NB4 (cell line): ENCODE measurements around the gene FBXL17.

Experiments used
- DNase-seq: peaks from one replicate; pipeline ENCODE4 v3.0.0; 2010; ENCODE audit warnings: low read depth
- H3K4me3 ChIP-seq: one replicate; pipeline ENCODE4 v1.5.1; 2011; ENCODE audit warnings: mild to moderate bottlenecking, low read depth, low read length, moderate library complexity
- MYC ChIP-seq: IDR thresholded peaks from 2 replicates; pipeline ENCODE4 v1.6.1; 2011; ENCODE audit warnings: low read depth, low read length
- POLR2A ChIP-seq: IDR thresholded peaks from 2 replicates; pipeline ENCODE4 v1.6.1; 2011; ENCODE audit warnings: mild to moderate bottlenecking; ENCODE audit not compliant: insufficient read length; ENCODE audit errors: extremely low read depth
- TF ChIP-seq, protein P1 (sequence below): IDR thresholded peaks from one replicate; pipeline ENCODE4 v1.5.1; 2012; ENCODE audit warnings: low read depth, low read length
- TF ChIP-seq, protein P2 (sequence below): IDR thresholded peaks from 2 replicates; pipeline ENCODE4 v1.6.1; 2011; ENCODE audit warnings: low read depth, low read length

FBXL17 gene

DNA sequence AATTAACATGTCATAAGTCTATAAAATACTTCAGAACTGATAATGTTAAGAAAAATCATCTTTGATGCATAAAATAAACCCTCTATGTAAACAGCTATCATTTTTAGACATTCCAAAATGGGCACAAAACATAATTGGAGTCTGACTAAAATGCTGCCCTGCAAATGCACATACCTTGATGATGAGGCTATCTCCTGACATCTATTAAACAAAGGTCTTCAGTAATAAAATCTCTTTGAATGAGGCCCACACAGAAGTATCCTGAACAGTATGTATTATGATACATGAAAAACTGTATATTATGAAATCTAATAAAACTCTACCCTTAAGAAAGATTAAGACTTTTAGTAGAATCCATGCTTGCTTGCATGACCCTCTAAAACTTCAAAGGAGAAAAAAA is 66.1 kb downstream of the FBXL17 start:
- DNase-seq = no peak
- H3K4me3 ChIP-seq = no peak overlapping the region
- TF ChIP-seq MYC = no peak
- TF ChIP-seq, protein P1, sequence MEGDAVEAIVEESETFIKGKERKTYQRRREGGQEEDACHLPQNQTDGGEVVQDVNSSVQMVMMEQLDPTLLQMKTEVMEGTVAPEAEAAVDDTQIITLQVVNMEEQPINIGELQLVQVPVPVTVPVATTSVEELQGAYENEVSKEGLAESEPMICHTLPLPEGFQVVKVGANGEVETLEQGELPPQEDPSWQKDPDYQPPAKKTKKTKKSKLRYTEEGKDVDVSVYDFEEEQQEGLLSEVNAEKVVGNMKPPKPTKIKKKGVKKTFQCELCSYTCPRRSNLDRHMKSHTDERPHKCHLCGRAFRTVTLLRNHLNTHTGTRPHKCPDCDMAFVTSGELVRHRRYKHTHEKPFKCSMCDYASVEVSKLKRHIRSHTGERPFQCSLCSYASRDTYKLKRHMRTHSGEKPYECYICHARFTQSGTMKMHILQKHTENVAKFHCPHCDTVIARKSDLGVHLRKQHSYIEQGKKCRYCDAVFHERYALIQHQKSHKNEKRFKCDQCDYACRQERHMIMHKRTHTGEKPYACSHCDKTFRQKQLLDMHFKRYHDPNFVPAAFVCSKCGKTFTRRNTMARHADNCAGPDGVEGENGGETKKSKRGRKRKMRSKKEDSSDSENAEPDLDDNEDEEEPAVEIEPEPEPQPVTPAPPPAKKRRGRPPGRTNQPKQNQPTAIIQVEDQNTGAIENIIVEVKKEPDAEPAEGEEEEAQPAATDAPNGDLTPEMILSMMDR = no peak
- TF ChIP-seq, protein P2, sequence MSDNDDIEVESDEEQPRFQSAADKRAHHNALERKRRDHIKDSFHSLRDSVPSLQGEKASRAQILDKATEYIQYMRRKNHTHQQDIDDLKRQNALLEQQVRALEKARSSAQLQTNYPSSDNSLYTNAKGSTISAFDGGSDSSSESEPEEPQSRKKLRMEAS = no peak
- no peak for TF ChIP-seq POLR2A

DNA sequence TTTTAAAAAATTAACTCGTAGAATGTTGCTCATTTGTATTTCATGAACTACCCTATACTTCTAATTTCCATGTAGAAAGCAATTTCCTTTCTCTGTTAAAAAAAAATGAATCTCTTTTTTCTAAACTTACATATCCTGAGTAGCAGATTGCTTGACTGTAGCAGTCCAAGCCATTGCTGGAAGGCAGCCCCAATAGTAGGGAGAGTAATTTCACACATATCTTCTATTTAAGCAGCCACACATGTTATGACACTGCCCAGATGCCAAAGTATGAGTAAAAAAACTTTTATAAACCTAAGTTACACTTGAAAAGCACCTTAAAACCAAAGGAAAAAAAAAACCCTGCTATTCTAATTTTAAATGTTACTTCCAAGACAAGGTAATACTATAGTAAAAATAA is 69.6 kb downstream of the FBXL17 start:
- no peak overlapping the region for H3K4me3 ChIP-seq
- DNase-seq = no peak
- TF ChIP-seq, protein P1 = no peak
- no peak for TF ChIP-seq POLR2A
- TF ChIP-seq MYC = no peak
- TF ChIP-seq, protein P2 = no peak

DNA sequence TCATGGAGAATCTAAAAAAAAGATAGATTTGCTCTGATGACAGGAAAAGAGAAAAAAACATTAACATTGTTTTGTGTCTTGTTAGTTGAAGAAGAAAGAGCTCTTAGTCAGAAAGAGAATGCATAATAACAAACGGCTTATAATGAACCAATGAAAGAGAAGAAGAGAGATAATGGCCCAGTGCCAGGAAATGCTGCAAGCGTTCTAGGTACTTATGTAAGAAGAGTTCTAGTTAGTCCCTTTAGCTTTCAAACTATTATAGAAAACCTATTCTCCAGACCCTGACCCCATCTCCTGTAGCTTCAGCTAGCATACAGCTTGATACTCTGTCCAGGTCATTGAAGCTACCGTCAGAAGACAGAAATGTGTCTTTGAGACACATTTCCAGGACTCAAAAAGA is 70.2 kb downstream of the FBXL17 start:
- no peak overlapping the region for H3K4me3 ChIP-seq
- TF ChIP-seq, protein P2 = no peak
- DNase-seq = no peak

DNA sequence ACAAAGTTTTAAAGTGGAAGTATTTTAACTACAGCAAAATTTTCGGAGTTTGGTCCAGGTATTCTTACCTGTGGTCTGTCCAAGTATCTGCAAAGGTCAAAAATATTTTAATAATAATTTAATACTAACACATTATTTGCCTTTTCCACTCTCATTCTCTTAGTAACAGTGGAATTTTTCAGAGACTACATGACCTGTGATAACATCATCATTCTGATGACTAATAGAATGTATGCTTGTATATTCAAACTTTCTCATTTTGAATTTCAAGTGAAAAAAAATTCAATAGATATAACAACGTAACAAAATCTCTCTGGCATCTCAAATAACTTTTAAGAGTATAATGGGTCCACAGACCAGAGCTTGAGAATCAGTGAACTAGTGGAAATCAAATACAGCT is 78.3 kb downstream of the FBXL17 start:
- no peak for DNase-seq
- H3K4me3 ChIP-seq = no peak overlapping the region
- TF ChIP-seq, protein P1 = no peak
- TF ChIP-seq, protein P2 = no peak

DNA sequence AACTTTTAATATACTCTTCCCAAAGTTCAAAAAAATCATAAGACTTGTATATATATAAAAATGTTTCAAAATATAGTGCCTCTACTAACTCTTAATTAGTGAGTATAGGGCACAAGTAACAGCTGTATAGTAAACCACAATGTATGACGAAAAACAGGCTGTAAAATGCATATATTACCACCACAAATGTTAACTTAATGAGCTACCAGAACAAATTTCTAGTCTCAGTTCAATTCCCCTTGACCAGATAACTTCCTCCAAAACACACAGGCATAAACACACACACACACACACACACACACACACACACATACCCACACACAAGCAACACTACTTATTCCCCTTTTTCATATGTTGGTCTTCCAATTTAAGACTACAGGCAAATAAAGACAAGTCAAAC is 78.8 kb downstream of the FBXL17 start:
- peak; percentile 11 for DNase-seq
- H3K4me3 ChIP-seq = no peak overlapping the region
- TF ChIP-seq, protein P2 = no peak
- TF ChIP-seq MYC = no peak
- TF ChIP-seq, protein P1 = no peak
- TF ChIP-seq POLR2A = no peak

DNA sequence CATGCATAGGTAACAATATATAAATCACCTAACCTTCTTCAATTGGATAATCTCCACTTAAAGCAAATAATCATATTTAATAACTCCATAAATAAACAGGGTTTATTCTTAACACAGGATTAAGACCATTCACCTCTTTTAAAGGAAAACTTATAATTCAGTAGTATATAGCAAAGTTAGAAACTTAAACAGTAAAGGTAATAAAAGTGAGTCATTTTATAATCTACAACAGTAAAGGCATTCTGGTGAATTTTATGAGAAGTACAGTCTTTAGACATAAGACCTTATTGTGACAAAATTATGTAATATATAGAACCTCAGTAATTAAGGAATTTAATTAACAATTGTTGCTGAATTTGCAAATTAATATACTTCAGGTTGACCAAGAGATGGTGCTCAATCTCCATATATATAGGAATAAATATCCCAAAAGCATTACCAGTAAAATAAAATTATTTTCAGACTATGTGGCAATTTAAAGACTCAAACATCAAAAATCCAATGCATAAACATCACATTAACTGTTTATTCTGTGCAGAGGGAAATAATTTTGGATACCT is 84.8 kb downstream of the FBXL17 start:
- TF ChIP-seq, protein P1 = no peak
- TF ChIP-seq, protein P2 = no peak
- TF ChIP-seq POLR2A (no peak), MYC (no peak)
- no peak for DNase-seq
- no peak overlapping the region for H3K4me3 ChIP-seq
